Cardiac ventricle fibroblast (primary cell): Measurements from ENCODE around the gene ZFAND2B. TPM values are rescaled to one million over a fixed set of nuclear protein-coding genes. Genes with fewer than 3 reads are reported as not detected.

Experiments used
- total RNA-seq: library from RNA; depleted of rRNA; stranded (reverse); fragments of >200 nt; gene quantifications from 2 replicates; pipeline ENCODE4 v1.2.3, GENCODE V29; 2015

Gene ZFAND2B
- total RNA-seq, 1 donor from 2014 or later, result 16.8 TPM

Other genes with a start within 250 kb of the ZFAND2B start
- gene CDK5R2, start 247.1 kb upstream of the ZFAND2B start, total RNA-seq, result 0.06 TPM in 1 of 2 replicates, not detected in the other
- not detected in 2 replicates for gene FEV, start 221.6 kb upstream of the ZFAND2B start, total RNA-seq
- gene CRYBA2, start 213.4 kb upstream of the ZFAND2B start, total RNA-seq, result not detected in 2 replicates
- gene CFAP65, start 165.3 kb upstream of the ZFAND2B start, total RNA-seq, result 0.34 TPM in 1 of 2 replicates, not detected in the other
- not detected in 2 replicates for gene IHH, start 145.9 kb upstream of the ZFAND2B start, total RNA-seq
- gene NHEJ1, start 46.0 kb upstream of the ZFAND2B start, total RNA-seq, result 13.4 and 15.8 TPM in 2 replicates
- 0.25 and 0.44 TPM in 2 replicates for gene SLC23A3, start 36.8 kb upstream of the ZFAND2B start, total RNA-seq
- 20.8 and 32.6 TPM in 2 replicates for gene CNPPD1, start 29.9 kb upstream of the ZFAND2B start, total RNA-seq
- gene RETREG2, start 28.5 kb upstream of the ZFAND2B start, total RNA-seq, result 43.9 and 47.7 TPM in 2 replicates
- gene ABCB6, start 12.2 kb downstream of the ZFAND2B start, total RNA-seq, result 28.4 and 29.5 TPM in 2 replicates
- 70.1 and 72.7 TPM in 2 replicates for gene ATG9A, start 22.9 kb downstream of the ZFAND2B start, total RNA-seq
- 24.7 and 30.6 TPM in 2 replicates for gene ANKZF1, start 23.0 kb downstream of the ZFAND2B start, total RNA-seq
- 7.0 and 12.2 TPM in 2 replicates for gene GLB1L, start 38.7 kb downstream of the ZFAND2B start, total RNA-seq
- gene STK16, start 38.7 kb downstream of the ZFAND2B start, total RNA-seq, result 16.2 and 20.2 TPM in 2 replicates
- gene TUBA4B, start 46.5 kb downstream of the ZFAND2B start, total RNA-seq, result not detected in 2 replicates
- 13.4 and 26.5 TPM in 2 replicates for gene TUBA4A, start 47.1 kb downstream of the ZFAND2B start, total RNA-seq
- gene DNAJB2, start 72.6 kb downstream of the ZFAND2B start, total RNA-seq, result 33.6 and 35.5 TPM in 2 replicates
- gene PTPRN, start 102.6 kb downstream of the ZFAND2B start, total RNA-seq, result 1.6 and 4.1 TPM in 2 replicates
- not detected in 2 replicates for gene RESP18, start 126.0 kb downstream of the ZFAND2B start, total RNA-seq
- 61.1 and 86.0 TPM in 2 replicates for gene DNPEP, start 181.1 kb downstream of the ZFAND2B start, total RNA-seq
- 3.2 and 7.0 TPM in 2 replicates for gene DES, start 211.6 kb downstream of the ZFAND2B start, total RNA-seq
- 8.5 and 10.5 TPM in 2 replicates for gene SPEG, start 228.1 kb downstream of the ZFAND2B start, total RNA-seq